Esophagus muscularis mucosa (tissue), 4 donors: ENCODE data around the gene PIK3R2. TPM values are rescaled to one million over a fixed set of nuclear protein-coding genes. Genes with fewer than 3 reads are reported as not detected.

Experiments used
- DNase-seq: peaks from one replicate; pipeline ENCODE4 v3.0.0-alpha.2; 2017; ENCODE audit errors: extremely low spot score
- H3K27ac ChIP-seq, 4 donors: fragments of 200-600 bp; sonication (generic); replicated peaks in 1 of 4; 1 replicate in 3 of 4; 2 replicates in 1 of 4; pipeline ENCODE4 v1.5.1; 2016 to 2019; ENCODE audit warnings: mild to moderate bottlenecking in 1 of 4
- H3K27me3 ChIP-seq, 4 donors: fragments of 200-600 bp; sonication (generic); one replicate each; pipeline versions ENCODE4 v1.5.1 to v1.6.0; 2016 to 2019
- H3K36me3 ChIP-seq, 4 donors: fragments of 200-600 bp; sonication (generic); one replicate each; pipeline ENCODE4 v1.5.1; 2016 to 2019
- H3K4me1 ChIP-seq, 4 donors: fragments of 200-600 bp; sonication (generic); one replicate each; pipeline ENCODE4 v1.5.1; 2016 to 2019
- H3K4me3 ChIP-seq, 4 donors: fragments of 200-600 bp; sonication (generic); 1 replicate in 2 of 4; 2 replicates in 2 of 4; pipeline ENCODE4 v1.5.1; 2016 to 2019; ENCODE audit warnings: mild to moderate bottlenecking in 4 of 4, moderate library complexity in 1 of 4
- H3K9me3 ChIP-seq, 4 donors: fragments of 200-600 bp; sonication (generic); 1 replicate in 3 of 4; 2 replicates in 1 of 4; pipeline ENCODE4 v1.5.1; 2016 to 2019
- CTCF ChIP-seq, 3 experiments: fragments of 200-600 bp in 2 of 3; fragments of 450-650 bp in 1 of 3; sonication (generic) in 2 of 3; IDR thresholded peaks; one replicate each; pipeline ENCODE4 v1.5.1; 2017 to 2019; ENCODE audit warnings: antibody characterized with exemption in 3 of 3, mild to moderate bottlenecking in 2 of 3, moderate library complexity in 1 of 3
- EP300 ChIP-seq: sonication (generic); formaldehyde crosslinking; IDR thresholded peaks from one replicate; pipeline ENCODE4 v1.6.1; 2017; ENCODE audit warnings: antibody characterized with exemption
- POLR2A ChIP-seq: fragments of 450-650 bp; IDR thresholded peaks from one replicate; pipeline ENCODE4 v1.6.1; 2017; ENCODE audit warnings: antibody characterized with exemption, moderate library complexity, mild to moderate bottlenecking, low read depth
- POLR2AphosphoS5 ChIP-seq, 2 donors: sonication (generic); formaldehyde crosslinking; IDR thresholded peaks; one replicate each; pipeline ENCODE4 v1.6.1; 2017; ENCODE audit warnings: antibody characterized with exemption in 2 of 2
- WGBS: methylation state at CpG from one replicate; pipeline ENCODE4 v1.1.5; 2018; 5-methylcytosine and 5-hydroxymethylcytosine counted together
- intact Hi-C: fragments of 100-400 bp; cut with DNase I; formaldehyde crosslinking; loops from one replicate; pipeline ENCODE4 v1.15.1; 2023
- total RNA-seq, 4 donors: library from RNA; depleted of rRNA; stranded (reverse); fragments of >200 nt; gene quantifications; one replicate each; pipeline versions ENCODE4 v1.1.0 to v1.2.1, GENCODE V29; 2016

PIK3R2 gene
- total RNA-seq, 4 donors from 2014 or later, result 4.2 to 32.2 (median 19.4) TPM

- no peak for DNase-seq
- Histone ChIP-seq H3K27me3 (no peaks in the 10 kb centered on the region), H3K36me3 (peaks cover 27 to 43% (median 40%) of the 10 kb centered on the region in 4 donors), H3K9me3 (no peaks in the 10 kb centered on the region), H3K4me3 (no peak overlapping the region), H3K27ac (peak overlapping the region; percentile 38 to 72 (median 58)), H3K4me1 (peaks cover 15 to 34% (median 26%) of the 10 kb centered on the region in 4 donors)
- no peak for TF ChIP-seq POLR2A
- peak; percentile 20 to 46 for TF ChIP-seq POLR2AphosphoS5 (IDR thresholded peaks at IDR 0.05)
- no peak for TF ChIP-seq EP300
- no peak for TF ChIP-seq CTCF (IDR thresholded peaks at IDR 0.05)
- intact Hi-C loops, result no loop called here
- 54% methylated on average over 14 of the region's 16 CpGs for WGBS
Measured at GRCh38 chr19:18170714-18171255, 17.8 kb downstream of the PIK3R2 start.

GRCh38 chr19:18171605-18172327 lies 18.8 kb downstream of the PIK3R2 start:
- intact Hi-C loops, result no loop called here
- Histone ChIP-seq H3K27ac (peak overlapping the region; percentile 34 to 72 (median 49)), H3K9me3 (no peaks in the 10 kb centered on the region), H3K36me3 (peaks cover 17 to 33% (median 30%) of the 10 kb centered on the region in 4 donors), H3K27me3 (no peaks in the 10 kb centered on the region), H3K4me3 (no peak overlapping the region), H3K4me1 (peaks cover 15 to 34% (median 26%) of the 10 kb centered on the region in 4 donors)
- WGBS, result 85% methylated on average over 7 of the region's 8 CpGs
- no peak for DNase-seq
- no peak for TF ChIP-seq POLR2A
- peak in 1 of 2 donors; percentile 11 for TF ChIP-seq POLR2AphosphoS5 (IDR thresholded peaks at IDR 0.05)

- TF ChIP-seq CTCF (IDR thresholded peaks at IDR 0.05) (no peak), POLR2AphosphoS5 (IDR thresholded peaks at IDR 0.05) (no peak), EP300 (no peak), POLR2A (no peak)
- H3K27ac ChIP-seq, result peak overlapping the region; percentile 18 to 72 (median 60)
- peaks cover 15 to 34% (median 26%) of the 10 kb centered on the region in 4 donors for H3K4me1 ChIP-seq
- no peak overlapping the region for H3K4me3 ChIP-seq
- no peaks in the 10 kb centered on the region for H3K9me3 ChIP-seq
- no peaks in the 10 kb centered on the region for H3K27me3 ChIP-seq
- peaks cover 10 to 26% (median 22%) of the 10 kb centered on the region in 4 donors for H3K36me3 ChIP-seq
- DNase-seq, result no peak
- WGBS, result 67% methylated on average over 4 of the region's 7 CpGs
- intact Hi-C loops, result no loop called here
Measured at GRCh38 chr19:18172331-18173053, 19.5 kb downstream of the PIK3R2 start.

GRCh38 chr19:18173054-18173571 lies 20.1 kb downstream of the PIK3R2 start:
- H3K27ac ChIP-seq, result peak overlapping the region; percentile 29 to 72 (median 60)
- 40% methylated on average over 1 of the region's 18 CpGs for WGBS
- H3K4me1 ChIP-seq, result peaks cover 15 to 34% (median 26%) of the 10 kb centered on the region in 4 donors
- peaks cover 6 to 20% (median 17%) of the 10 kb centered on the region in 4 donors for H3K36me3 ChIP-seq
- no peak for TF ChIP-seq POLR2AphosphoS5 (IDR thresholded peaks at IDR 0.05)
- TF ChIP-seq POLR2A, result no peak
- TF ChIP-seq EP300, result no peak
- no peak for TF ChIP-seq CTCF (IDR thresholded peaks at IDR 0.05)
- no peak for DNase-seq
- no peaks in the 10 kb centered on the region for H3K27me3 ChIP-seq
- peak overlapping the region; percentile 63 to 83 (median 72) for H3K4me3 ChIP-seq
- intact Hi-C loops, result no loop called here
- no peaks in the 10 kb centered on the region for H3K9me3 ChIP-seq
